GM10248 (cell line): Measurements from ENCODE around the gene TMEM37.

Experiments
- CTCF ChIA-PET: fragments of 300-600 bp; sonication (Branson Sonifier 250); formaldehyde crosslinking; extraction: SDS; loops from one replicate; lab custom pipeline; 2021; ENCODE audit warnings: antibody characterized with exemption; lab: Yijun Ruan, JAX
- POLR2A ChIA-PET: fragments of 350-650 bp; sonication (Branson Sonifier 250); formaldehyde crosslinking; extraction: SDS; loops from one replicate; lab custom pipeline; 2020; ENCODE audit warnings: antibody characterized with exemption; lab: Yijun Ruan, JAX
- DNase-seq: peaks from one replicate; pipeline ENCODE4 v3.0.0; 2012; ENCODE audit errors: extremely low spot score
- TF ChIP-seq, protein P1 (sequence below): IDR thresholded peaks from 2 replicates; pipeline ENCODE4 v1.5.1; 2012; ENCODE audit warnings: mild to moderate bottlenecking, low read depth; ENCODE audit errors: extremely low read depth, missing control alignments, control extremely low read depth

TMEM37 gene

DNA sequence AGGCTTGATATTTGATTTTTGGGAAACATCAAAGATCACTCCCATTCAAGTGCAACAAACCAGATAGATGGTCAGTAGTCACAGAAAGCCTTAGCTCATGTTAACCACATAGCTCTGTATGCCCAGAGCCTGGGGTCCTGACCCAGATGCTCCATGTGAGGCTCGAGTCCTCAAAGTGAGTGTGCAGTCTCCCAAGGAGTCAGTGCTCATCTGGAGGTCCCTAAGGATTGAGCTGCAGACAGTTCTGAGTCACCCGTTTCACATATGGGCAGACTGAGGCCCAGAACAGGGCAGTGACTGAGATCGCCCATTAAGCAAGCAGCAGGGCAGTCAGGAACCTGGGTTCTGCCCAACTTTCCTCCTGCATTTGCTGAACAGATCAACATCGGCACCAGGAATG, 9.2 kb downstream of the TMEM37 start:
- CTCF ChIA-PET, result interaction anchor here (1.2 kb wide), 1 partner anchor 585 kb away, joined by 3 read pairs; no protein-coding TSS in a partner anchor
- POLR2A ChIA-PET, result no interaction called here
- DNase-seq, result no peak
- TF ChIP-seq, protein P1, sequence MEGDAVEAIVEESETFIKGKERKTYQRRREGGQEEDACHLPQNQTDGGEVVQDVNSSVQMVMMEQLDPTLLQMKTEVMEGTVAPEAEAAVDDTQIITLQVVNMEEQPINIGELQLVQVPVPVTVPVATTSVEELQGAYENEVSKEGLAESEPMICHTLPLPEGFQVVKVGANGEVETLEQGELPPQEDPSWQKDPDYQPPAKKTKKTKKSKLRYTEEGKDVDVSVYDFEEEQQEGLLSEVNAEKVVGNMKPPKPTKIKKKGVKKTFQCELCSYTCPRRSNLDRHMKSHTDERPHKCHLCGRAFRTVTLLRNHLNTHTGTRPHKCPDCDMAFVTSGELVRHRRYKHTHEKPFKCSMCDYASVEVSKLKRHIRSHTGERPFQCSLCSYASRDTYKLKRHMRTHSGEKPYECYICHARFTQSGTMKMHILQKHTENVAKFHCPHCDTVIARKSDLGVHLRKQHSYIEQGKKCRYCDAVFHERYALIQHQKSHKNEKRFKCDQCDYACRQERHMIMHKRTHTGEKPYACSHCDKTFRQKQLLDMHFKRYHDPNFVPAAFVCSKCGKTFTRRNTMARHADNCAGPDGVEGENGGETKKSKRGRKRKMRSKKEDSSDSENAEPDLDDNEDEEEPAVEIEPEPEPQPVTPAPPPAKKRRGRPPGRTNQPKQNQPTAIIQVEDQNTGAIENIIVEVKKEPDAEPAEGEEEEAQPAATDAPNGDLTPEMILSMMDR, result no peak

DNA sequence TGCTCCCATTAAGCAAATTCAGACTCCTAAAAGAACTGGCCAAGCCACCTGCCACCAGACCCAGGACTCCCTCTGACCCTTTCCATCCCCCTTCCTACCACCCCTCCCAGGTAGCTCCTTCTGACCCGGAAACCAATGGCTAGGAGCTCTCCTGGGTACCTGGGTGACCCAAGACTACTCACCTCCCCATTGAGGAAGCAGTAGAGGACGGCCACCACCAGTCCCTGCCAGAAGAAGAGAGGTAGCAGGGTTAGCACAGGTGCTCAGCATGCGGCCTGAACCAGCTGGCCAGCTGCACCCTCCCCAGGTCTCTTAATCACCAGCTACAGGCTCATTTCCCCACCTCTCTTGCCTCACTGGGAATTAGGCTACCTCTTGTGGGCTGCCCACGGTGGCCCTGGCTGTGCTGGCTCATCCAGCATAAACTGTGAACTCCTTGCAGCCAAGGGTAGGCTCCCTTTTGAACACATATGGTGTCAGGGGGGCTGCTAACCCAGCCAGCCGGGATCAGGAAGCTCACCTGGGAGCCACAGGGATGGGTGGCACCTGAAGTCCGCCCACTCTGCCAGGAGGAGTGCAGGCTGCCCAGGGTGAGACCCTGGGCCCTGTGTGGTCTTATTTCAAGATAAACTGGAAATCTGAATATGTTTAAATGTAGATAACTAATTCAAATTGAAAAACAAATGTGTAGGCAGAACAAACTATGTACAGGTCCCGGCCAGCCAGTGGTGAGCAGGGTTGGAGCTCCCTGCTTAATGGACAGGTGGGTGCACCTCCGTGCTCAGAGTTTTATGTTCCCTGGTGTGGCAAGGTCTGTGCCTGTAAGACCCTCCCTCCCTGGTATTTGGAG, 9.9 kb downstream of the TMEM37 start:
- POLR2A ChIA-PET, result no interaction called here
- CTCF ChIA-PET, result interaction anchor here (1.2 kb wide), 3 partner anchors 10 to 586 kb away, joined by 3 to 5 read pairs (median 4); no protein-coding TSS in a partner anchor
- TF ChIP-seq, protein P1, result no peak
- no peak for DNase-seq

DNA sequence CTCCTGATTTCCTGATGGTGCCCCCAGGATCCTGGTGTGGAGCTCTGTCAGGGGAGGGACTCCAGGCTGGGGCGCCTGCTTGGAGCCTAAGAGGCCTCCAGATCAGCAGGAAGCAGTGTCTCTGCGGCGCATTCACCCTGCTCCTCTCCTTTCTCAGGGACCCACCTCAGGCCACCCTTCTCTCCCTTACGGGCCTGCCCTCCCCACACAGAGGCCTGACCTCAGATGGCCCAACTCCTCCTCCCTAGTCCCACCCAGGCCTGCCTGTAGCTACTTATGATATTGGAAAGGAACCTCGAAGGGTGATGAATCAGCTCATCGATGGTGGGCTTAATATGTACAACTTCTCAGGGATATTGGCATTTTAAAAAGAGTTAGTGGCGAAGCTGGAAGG, 10.6 kb downstream of the TMEM37 start:
- ChIA-PET POLR2A (no interaction called here), CTCF (interaction anchor here (1.2 kb wide), 2 partner anchors 9 to 34 kb away, joined by 4 to 5 read pairs; no protein-coding TSS in a partner anchor)
- no peak for DNase-seq
- TF ChIP-seq, protein P1, result no peak

DNA sequence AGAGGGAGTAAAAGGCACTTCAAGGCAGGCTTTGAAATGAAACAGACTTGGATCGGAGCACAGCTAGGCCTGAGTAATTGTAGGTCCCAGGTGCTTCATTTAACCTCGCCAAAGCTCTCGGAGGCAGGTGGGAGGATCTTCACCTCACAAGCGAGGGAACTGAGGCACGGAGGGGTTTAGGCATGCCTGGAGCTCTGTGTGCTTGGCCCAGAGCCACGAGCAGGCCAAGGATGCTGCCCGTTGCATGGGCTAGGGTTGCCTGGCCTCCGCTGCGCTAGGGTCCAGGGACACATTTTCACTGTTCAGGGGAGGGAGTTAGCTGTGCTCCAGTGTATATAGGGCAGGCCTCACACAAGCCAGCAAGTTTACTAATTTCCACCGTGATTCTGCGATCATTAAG, 11.2 kb downstream of the TMEM37 start:
- ChIA-PET CTCF (interaction anchor here (1.2 kb wide), 2 partner anchors 8 to 33 kb away, joined by 4 to 5 read pairs; no protein-coding TSS in a partner anchor), POLR2A (no interaction called here)
- DNase-seq, result no peak
- TF ChIP-seq, protein P1, result no peak

DNA sequence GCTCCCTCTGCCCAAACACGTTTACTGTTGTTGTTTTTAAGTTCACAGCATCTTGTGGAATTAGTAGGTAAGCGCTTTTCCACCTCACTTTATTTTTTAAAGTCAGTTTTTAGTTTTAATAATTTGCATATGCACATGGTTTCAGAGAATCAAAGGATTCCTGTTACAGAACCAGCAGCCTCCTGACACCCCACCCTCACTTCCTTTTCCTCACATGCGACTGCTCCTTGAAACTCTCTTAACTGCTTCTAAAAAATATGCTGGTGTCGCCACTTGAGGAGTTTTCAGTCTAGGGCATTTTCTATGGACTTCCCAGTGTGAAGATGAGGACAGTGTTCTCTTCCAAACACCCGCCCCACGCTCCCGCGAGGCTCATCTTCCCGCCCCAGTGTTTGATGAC, 14.4 kb downstream of the TMEM37 start:
- ChIA-PET CTCF (interaction anchor here (1.1 to 1.6 kb wide), 3 partner anchors 9 to 30 kb away, joined by 3 read pairs; no protein-coding TSS in a partner anchor), POLR2A (no interaction called here)
- TF ChIP-seq, protein P1, result no peak
- DNase-seq, result no peak

DNA sequence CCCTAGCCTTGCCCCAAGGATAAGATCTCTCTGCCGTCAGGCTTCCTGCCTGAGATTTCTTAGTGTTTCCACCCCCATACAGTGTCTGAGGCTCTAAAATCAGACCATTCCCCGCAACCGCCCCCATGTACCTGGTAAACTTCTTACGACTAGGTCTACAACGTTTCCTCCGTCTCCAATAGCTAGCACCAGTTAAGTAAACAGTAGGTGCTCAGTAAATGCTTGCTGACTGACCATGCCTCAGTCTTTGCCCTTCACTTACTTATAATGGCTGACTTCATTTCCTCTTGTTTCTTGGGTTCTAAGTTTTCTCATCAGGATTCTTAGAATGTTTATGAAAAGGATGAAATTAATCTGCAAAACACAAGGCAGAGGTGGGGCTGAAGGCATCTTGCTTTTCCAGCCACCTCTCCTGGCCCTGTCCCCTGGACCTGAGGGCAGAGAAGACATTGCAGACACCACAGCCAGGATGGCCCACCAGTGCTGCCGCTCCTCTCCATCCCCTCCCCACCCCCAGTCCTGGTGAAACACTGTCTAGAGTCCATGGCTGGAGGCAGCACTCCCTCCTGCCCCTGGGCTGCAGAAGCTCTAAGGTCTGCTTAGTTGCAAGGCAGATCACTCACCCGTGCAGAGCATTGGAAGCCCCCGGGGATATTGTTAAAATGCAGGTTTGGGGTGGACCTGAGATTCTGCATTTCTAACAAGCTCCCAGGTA, 16.9 kb downstream of the TMEM37 start:
- POLR2A ChIA-PET, result no interaction called here
- CTCF ChIA-PET, result no interaction called here

More for the DNA sequence above, 16.9 kb downstream of the TMEM37 start:
- no peak for DNase-seq
- TF ChIP-seq, protein P1, result no peak
